ENCODE measurements around the gene GPRC6A.

The GPRC6A gene

DNA sequence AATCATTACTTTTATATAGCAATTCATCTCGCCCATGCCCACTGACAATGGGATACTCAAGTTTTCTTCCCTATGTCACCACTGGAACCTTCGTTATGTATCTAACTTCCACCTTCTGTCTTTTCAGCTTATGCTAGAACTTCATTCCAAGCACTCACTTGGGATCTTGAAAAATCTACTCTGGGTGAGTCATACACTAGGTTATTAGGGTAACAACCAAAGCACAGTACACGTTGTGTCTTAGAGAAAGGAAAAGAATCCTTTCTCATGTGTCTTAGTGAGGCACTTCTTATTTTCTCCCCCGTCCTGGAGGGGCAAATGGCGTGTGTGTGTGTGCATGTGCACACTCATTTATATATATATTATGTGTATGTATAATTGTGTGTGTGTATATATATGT, 45.0 kb downstream of the GPRC6A start:
- no peak for DNase-seq (ENCODE audit: low spot score)

GRCh38 chr6:116779573-116780164, 49.2 kb downstream of the GPRC6A start:
- peak; percentile 50 for DNase-seq (ENCODE audit: low spot score)

GRCh38 chr6:116773886-116774285, 55.0 kb downstream of the GPRC6A start:
- no peak for DNase-seq (ENCODE audit: low spot score)

- no peak for DNase-seq (ENCODE audit: low spot score)
Observed at GRCh38 chr6:116772450-116772849, 56.4 kb downstream of the GPRC6A start.

DNA sequence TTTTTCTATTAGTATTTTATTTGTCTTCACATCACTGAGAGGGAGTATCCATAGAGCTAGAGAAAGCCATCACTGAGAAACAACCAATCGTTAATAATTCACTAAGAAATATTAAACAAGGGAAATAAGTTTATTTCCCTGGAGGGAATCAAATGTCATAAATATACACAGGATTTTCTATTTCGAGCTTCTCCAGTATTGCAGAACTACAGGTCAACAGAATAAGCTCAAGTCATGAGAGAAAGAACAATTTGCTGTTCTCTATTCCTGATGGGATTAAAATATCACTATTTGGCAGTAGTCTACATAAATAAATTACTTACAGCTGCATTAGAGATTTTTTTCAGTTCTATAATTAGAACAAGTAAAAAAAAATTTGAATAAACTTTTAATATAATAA, 61.2 kb downstream of the GPRC6A start:
- no peak for DNase-seq (ENCODE audit: low spot score)

GRCh38 chr6:116766506-116767176, 62.2 kb downstream of the GPRC6A start:
- DNase-seq (ENCODE audit: low spot score) = no peak

GRCh38 chr6:116764961-116765841, 63.7 kb downstream of the GPRC6A start, which contains the start of gene FAM162B:
FAM162B (minus strand) TSS chr6:116765719; CDS start chr6:116765576, 143 bp downstream.
- peak; percentile 46 for DNase-seq (ENCODE audit: low spot score)

DNA sequence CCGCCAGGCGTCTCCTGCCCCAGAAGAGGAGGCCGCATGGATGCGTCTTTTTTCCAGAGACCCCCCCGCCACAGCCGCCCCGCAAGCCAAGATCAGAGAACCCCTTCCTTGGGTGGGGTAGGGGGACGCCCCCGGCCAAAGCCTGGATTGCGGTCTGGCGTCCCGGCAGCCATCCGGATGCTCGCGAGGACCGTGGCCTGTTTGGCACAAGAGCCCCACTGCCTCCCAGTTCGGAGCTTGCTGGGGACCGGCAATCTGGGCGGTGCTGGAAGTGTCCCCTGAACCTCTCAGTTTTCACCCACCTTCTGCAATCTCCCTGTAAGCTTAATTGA, 64.3 kb downstream of the GPRC6A start:
- no peak for DNase-seq (ENCODE audit: low spot score)

- no peak for DNase-seq (ENCODE audit: low spot score)
Observed at GRCh38 chr6:116763906-116764628, 64.8 kb downstream of the GPRC6A start.

DNA sequence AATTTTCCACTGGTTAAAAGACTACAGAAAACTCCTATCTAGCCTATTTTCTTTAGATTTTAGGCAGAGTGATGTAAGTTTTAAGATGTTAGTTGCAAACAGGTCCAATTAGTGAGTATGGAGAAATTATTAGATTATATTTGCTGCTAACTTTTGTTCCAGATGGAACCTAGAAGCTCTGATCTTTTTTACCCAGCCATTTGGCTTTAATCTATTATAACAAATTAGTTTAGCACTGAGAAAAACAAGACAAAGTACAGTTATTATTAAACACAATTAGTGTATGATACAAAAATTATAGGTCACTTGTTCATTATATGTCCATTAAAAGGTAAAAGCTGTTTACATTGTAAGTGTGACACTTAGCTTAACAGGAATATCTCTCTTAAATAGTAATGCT, 65.8 kb downstream of the GPRC6A start:
- no peak for DNase-seq (ENCODE audit: low spot score)

- no peak for DNase-seq (ENCODE audit: low spot score)
Observed at GRCh38 chr6:116762235-116762634, 66.6 kb downstream of the GPRC6A start.

GRCh38 chr6:116761779-116762178, 67.1 kb downstream of the GPRC6A start:
- no peak for DNase-seq (ENCODE audit: low spot score)

GRCh38 chr6:116745176-116745575, 83.7 kb downstream of the GPRC6A start:
- no peak for DNase-seq (ENCODE audit: low spot score)

Data from GM03348 (cell line).